GM23338 (cell line): ENCODE data around the gene CCDC38. TPM values are rescaled to one million over a fixed set of nuclear protein-coding genes. Genes with fewer than 3 reads are reported as not detected.

Experiments used
- ATAC-seq: fragments of 200-7000 bp; cut with Tn5 transposase; 3 replicates; pipeline ENCODE4 v1.9.1; 2020
- DNase-seq: peaks from one replicate; pipeline ENCODE4 v3.0.0-alpha.2; 2015; ENCODE audit warnings: low spot score
- H2AFZ ChIP-seq: fragments of 200-600 bp; sonication (generic); 2 replicates; pipeline ENCODE4 v1.8.0; 2016; ENCODE audit warnings: antibody characterized with exemption, mild to moderate bottlenecking, moderate library complexity
- H3F3A ChIP-seq: fragments of 200-600 bp; sonication (generic); replicated peaks from 2 replicates; pipeline ENCODE4 v1.8.0; 2017; ENCODE audit warnings: antibody characterized with exemption, mixed run types, low read depth
- H3K27ac ChIP-seq: fragments of 200-600 bp; sonication (generic); 2 replicates; pipeline ENCODE4 v1.6.1; 2016; ENCODE audit warnings: low read depth
- H3K27me3 ChIP-seq: fragments of 200-600 bp; sonication (generic); 2 replicates; pipeline ENCODE4 v1.8.0; 2016; ENCODE audit warnings: mild to moderate bottlenecking, mixed run types, moderate library complexity; ENCODE audit not compliant: insufficient read depth
- H3K36me3 ChIP-seq: fragments of 200-600 bp; sonication (generic); 2 replicates; pipeline ENCODE4 v1.8.0; 2016; ENCODE audit warnings: mild to moderate bottlenecking; ENCODE audit not compliant: insufficient read depth
- H3K4me1 ChIP-seq: fragments of 200-600 bp; sonication (generic); 2 replicates; pipeline ENCODE4 v1.8.0; 2016; ENCODE audit warnings: mild to moderate bottlenecking, moderate library complexity; ENCODE audit not compliant: insufficient read depth
- H3K4me2 ChIP-seq: fragments of 200-600 bp; sonication (generic); 2 replicates; pipeline ENCODE4 v1.7.1; 2017; ENCODE audit warnings: mixed run types
- H3K4me3 ChIP-seq: fragments of 200-600 bp; sonication (generic); 2 replicates; pipeline ENCODE4 v1.6.1; 2016; ENCODE audit warnings: mixed run types
- H3K79me2 ChIP-seq: fragments of 200-600 bp; sonication (generic); replicated peaks from 2 replicates; pipeline ENCODE4 v1.8.0; 2017; ENCODE audit warnings: mild to moderate bottlenecking; ENCODE audit not compliant: insufficient read depth
- H3K9me2 ChIP-seq: fragments of 200-600 bp; sonication (generic); 2 replicates; pipeline ENCODE4 v1.8.0; 2017; ENCODE audit not compliant: insufficient read depth
- H4K20me1 ChIP-seq: fragments of 200-600 bp; sonication (generic); replicated peaks from 2 replicates; pipeline ENCODE4 v1.8.0; 2017; ENCODE audit warnings: mild to moderate bottlenecking; ENCODE audit not compliant: insufficient read depth
- H3K27ac Mint-ChIP-seq: 2 replicates; pipeline ENCODE4 v1.8.0; 2020; ENCODE audit warnings: inconsistent platforms, mild to moderate bottlenecking, moderate library complexity, mixed read lengths
- H3K27me3 Mint-ChIP-seq: 3 replicates; pipeline ENCODE4 v1.8.0; 2022; ENCODE audit warnings: low read depth, mild to moderate bottlenecking, moderate library complexity, mixed read lengths, inconsistent platforms; ENCODE audit not compliant: insufficient read depth, poor library complexity
- H3K36me3 Mint-ChIP-seq: 3 replicates; pipeline ENCODE4 v1.8.0; 2021; ENCODE audit warnings: low read depth, mild to moderate bottlenecking, inconsistent platforms, moderate library complexity, mixed read lengths
- H3K4me1 Mint-ChIP-seq: 3 replicates; pipeline ENCODE4 v1.8.0; 2020; ENCODE audit warnings: mild to moderate bottlenecking, inconsistent platforms, mixed read lengths
- H3K4me3 Mint-ChIP-seq: 3 replicates; pipeline ENCODE4 v1.8.0; 2021; ENCODE audit warnings: moderate library complexity, mild to moderate bottlenecking, inconsistent platforms, mixed read lengths
- H3K9me3 Mint-ChIP-seq: 3 replicates; pipeline ENCODE4 v1.8.0; 2020; ENCODE audit warnings: moderate library complexity, mild to moderate bottlenecking, inconsistent platforms, mixed read lengths
- CREB1 ChIP-seq: fragments of 250-450 bp; sonication (Bioruptor Pico); IDR thresholded peaks from 2 replicates; pipeline ENCODE4 v1.5.0; 2020; ENCODE audit warnings: low read depth, mild to moderate bottlenecking, moderate library complexity
- CTCF ChIP-seq, 2 experiments: fragments of 200-600 bp in 1 of 2; sonication (generic) in 1 of 2; conservative IDR thresholded peaks; 2 replicates each; pipeline versions ENCODE4 v1.5.1 to v1.6.1; 2016 to 2017; ENCODE audit warnings: antibody characterized with exemption in 2 of 2, low read depth in 2 of 2, mild to moderate bottlenecking in 2 of 2, moderate library complexity in 1 of 2
- ETS1 ChIP-seq: IDR thresholded peaks from 2 replicates; pipeline ENCODE4 v1.6.1; 2016; ENCODE audit warnings: antibody characterized with exemption
- EZH2 ChIP-seq: fragments of 200-600 bp; sonication (generic); IDR thresholded peaks from one replicate; pipeline ENCODE4 v1.8.0; 2017; ENCODE audit warnings: antibody characterized with exemption, mild to moderate bottlenecking, low read depth; ENCODE audit not compliant: unreplicated experiment
- EZH2phosphoT487 ChIP-seq: fragments of 200-600 bp; sonication (generic); IDR thresholded peaks from one replicate; pipeline ENCODE4 v1.8.1; 2018; ENCODE audit warnings: antibody characterized with exemption; ENCODE audit not compliant: unreplicated experiment
- JUNB ChIP-seq: IDR thresholded peaks from one replicate; pipeline ENCODE4 v1.6.1; 2016; ENCODE audit warnings: antibody characterized with exemption; ENCODE audit not compliant: unreplicated experiment
- NANOG ChIP-seq: IDR thresholded peaks from 2 replicates; pipeline ENCODE4 v1.6.1; 2016; ENCODE audit warnings: antibody characterized with exemption, borderline replicate concordance
- POLR2AphosphoS5 ChIP-seq: IDR thresholded peaks from 2 replicates; pipeline ENCODE4 v1.6.1; 2016; ENCODE audit warnings: antibody characterized with exemption, low read depth
- REST ChIP-seq: IDR thresholded peaks from one replicate; pipeline ENCODE4 v1.6.1; 2018; ENCODE audit warnings: antibody characterized with exemption; ENCODE audit not compliant: unreplicated experiment
- STAT1 ChIP-seq: IDR thresholded peaks from one replicate; pipeline ENCODE4 v1.6.1; 2016; ENCODE audit warnings: antibody characterized with exemption; ENCODE audit not compliant: unreplicated experiment
- ZNF114 ChIP-seq: fragments of 250-450 bp; sonication (Bioruptor Pico); IDR thresholded peaks from 2 replicates; pipeline ENCODE4 v1.5.0; 2020; ENCODE audit warnings: mild to moderate bottlenecking, moderate library complexity
- ZNF331 ChIP-seq: fragments of 250-450 bp; sonication (Bioruptor Pico); IDR thresholded peaks from 2 replicates; pipeline ENCODE4 v1.5.0; 2020; ENCODE audit warnings: low read depth, mild to moderate bottlenecking, moderate library complexity
- ZNF462 ChIP-seq: fragments of 250-450 bp; sonication (Bioruptor Pico); IDR thresholded peaks from 2 replicates; pipeline ENCODE4 v1.5.0; 2020; ENCODE audit warnings: mild to moderate bottlenecking, moderate library complexity
- polyA plus RNA-seq: library from polyadenylated mRNA; unstranded; fragments of >200 nt; fragmentation: Nextera tagmentation; extraction: Ambion mirVana; gene quantifications from 2 replicates; pipeline ENCODE4 v1.2.1, GENCODE V29; 2016
- total RNA-seq: library from RNA; depleted of rRNA; stranded (reverse); fragments of >200 nt; shearing (Covaris generic); gene quantifications from 2 replicates; pipeline ENCODE4 v1.2.3, GENCODE V29; 2014

CCDC38 gene
- total and polyA plus RNA-seq, 2 experiments from 2014 or later, result not detected

DNA sequence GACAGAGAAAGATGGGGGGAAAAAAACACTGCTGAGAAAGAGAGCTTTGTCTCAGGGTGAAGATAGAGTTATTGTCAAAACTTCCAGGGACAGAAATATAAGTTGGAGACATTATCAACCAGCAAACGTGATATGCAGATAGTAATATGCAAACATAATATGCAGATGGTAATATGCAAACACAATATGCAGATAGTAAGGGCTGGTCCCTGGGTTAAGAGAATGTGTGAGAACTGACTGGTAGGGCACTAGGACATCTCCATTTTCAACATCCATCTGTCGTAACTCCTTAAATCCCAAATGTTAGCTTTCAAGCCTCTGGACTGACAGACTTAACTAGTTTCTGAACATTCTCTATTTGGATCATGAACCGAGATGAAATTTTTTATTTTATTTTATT lies 51.5 kb downstream of the CCDC38 start:
- Mint-ChIP-seq H3K36me3 (no peaks in the 10 kb centered on the region), H3K4me1 (no peaks in the 10 kb centered on the region), H3K9me3 (no peaks in the 10 kb centered on the region; the same call in 2 of the 3 replicates), H3K27me3 (peaks cover 8% of the 10 kb centered on the region), H3K4me3 (no peak overlapping the region), H3K27ac (no peak overlapping the region)
- Histone ChIP-seq H3F3A (no peaks in the 10 kb centered on the region), H3K4me3 (no peak overlapping the region), H4K20me1 (no peaks in the 10 kb centered on the region), H3K79me2 (no peaks in the 10 kb centered on the region), H3K36me3 (no peaks in the 10 kb centered on the region), H3K9me2 (0 out of 2 replicates have a peak, but pooled peaks cover 3% of the 10 kb centered on the region), H3K27ac (no peak overlapping the region), H3K27me3 (no peaks in the 10 kb centered on the region), H3K4me1 (no peaks in the 10 kb centered on the region), H3K4me2 (no peak overlapping the region), H2AFZ (no peak overlapping the region)
- no peak for ATAC-seq
- TF ChIP-seq CTCF (conservative IDR thresholded peaks at IDR 0.05; ENCODE audit: low read depth in 2 of 2) (no peak), JUNB (no peak), EZH2 (no peak), STAT1 (no peak), ZNF114 (no peak), POLR2AphosphoS5 (no peak), REST (no peak), CREB1 (CRISPR knock-in tag) (no peak), ZNF462 (no peak), EZH2phosphoT487 (no peak), ETS1 (no peak), NANOG (no peak), ZNF331 (CRISPR knock-in tag) (no peak)
- DNase-seq, result no peak
